H1 (cell line): ENCODE results near the gene LIMK2. TPM values are rescaled to one million over a fixed set of nuclear protein-coding genes. Genes with fewer than 3 reads are reported as not detected.

Experiments used
- CTCF ChIA-PET: fragments of 300-600 bp; sonication (Branson Sonifier 250); formaldehyde crosslinking; loops from one replicate; lab custom pipeline; 2021; ENCODE audit not compliant: partially characterized antibody; lab: Charles Lee
- POLR2A ChIA-PET: fragments of 300-600 bp; sonication (Branson Sonifier 250); formaldehyde crosslinking; loops from one replicate; lab custom pipeline; 2021; ENCODE audit warnings: inconsistent platforms; ENCODE audit not compliant: partially characterized antibody; lab: Charles Lee
- DNase-seq, 2 experiments: peaks; one replicate each; pipeline versions ENCODE4 v3.0.0 to v3.0.0-alpha.2; 2010 to 2022; ENCODE audit warnings: low spot score in 2 of 2, low read depth in 1 of 2, mixed read lengths in 1 of 2
- FAIRE-seq: peaks from 2 replicates; lab custom pipeline; 2011; peaks lifted over from hg19 to GRCh38; lab: Jason Lieb, UNC
- H2AFZ ChIP-seq: 2 replicates; pipeline ENCODE4 v1.8.1; 2012; ENCODE audit warnings: low read length, inconsistent platforms
- H2AK5ac ChIP-seq: 2 replicates; pipeline ENCODE4 v1.6.1; 2013; ENCODE audit warnings: low read depth, low read length
- H2BK120ac ChIP-seq: replicated peaks from 2 replicates; pipeline ENCODE3; 2013; ENCODE audit warnings: low read depth, low read length, inconsistent platforms
- H2BK12ac ChIP-seq: 2 replicates; pipeline ENCODE4 v1.6.1; 2013; ENCODE audit warnings: low read depth, low read length
- H2BK15ac ChIP-seq: 2 replicates; pipeline ENCODE4 v1.6.1; 2013; ENCODE audit warnings: low read length
- H2BK20ac ChIP-seq: 2 replicates; pipeline ENCODE4 v1.6.1; 2013; ENCODE audit warnings: low read length
- H2BK5ac ChIP-seq: 2 replicates; pipeline ENCODE4 v1.6.1; 2013; ENCODE audit warnings: low read depth, low read length
- H3K14ac ChIP-seq: 2 replicates; pipeline ENCODE4 v1.6.1; 2013; ENCODE audit warnings: inconsistent platforms; ENCODE audit not compliant: insufficient read length
- H3K18ac ChIP-seq: 2 replicates; pipeline ENCODE4 v1.6.1; 2013; ENCODE audit warnings: low read length; ENCODE audit errors: extremely low read depth
- H3K23ac ChIP-seq: 2 replicates; pipeline ENCODE4 v1.6.1; 2013; ENCODE audit warnings: inconsistent platforms; ENCODE audit not compliant: insufficient read length
- H3K23me2 ChIP-seq: 2 replicates; pipeline ENCODE4 v1.6.1; 2013; ENCODE audit warnings: low read depth, low read length
- H3K27ac ChIP-seq: 2 replicates; pipeline ENCODE4 v1.6.1; 2011; ENCODE audit warnings: low read depth, low read length, inconsistent platforms
- H3K27me3 ChIP-seq, 4 experiments: replicated peaks in 1 of 4; 1 replicate in 1 of 4; 2 replicates in 3 of 4; pipeline versions ENCODE4 v1.6.1 to v1.8.1; 2011 to 2013; ENCODE audit warnings: low read length in 3 of 4, mild to moderate bottlenecking in 3 of 4, inconsistent platforms in 2 of 4, mixed read lengths in 2 of 4, moderate library complexity in 1 of 4; ENCODE audit not compliant: control insufficient read depth in 3 of 4, insufficient read depth in 3 of 4; ENCODE audit errors: extremely low read depth in 1 of 4
- H3K36me3 ChIP-seq, 4 experiments: 2 replicates each; pipeline versions ENCODE4 v1.6.1 to v1.8.1; 2011 to 2013; ENCODE audit warnings: mild to moderate bottlenecking in 4 of 4, low read length in 3 of 4, moderate library complexity in 2 of 4, control low read depth in 1 of 4, inconsistent platforms in 1 of 4; ENCODE audit not compliant: insufficient read depth in 4 of 4, control insufficient read depth in 2 of 4
- H3K4ac ChIP-seq: replicated peaks from 2 replicates; pipeline ENCODE3; 2013; ENCODE audit warnings: low read length, low read depth, mixed read lengths, inconsistent platforms; ENCODE audit not compliant: insufficient read length
- H3K4me1 ChIP-seq, 4 experiments: replicated peaks in 1 of 4; 1 replicate in 1 of 4; 2 replicates in 3 of 4; pipeline versions ENCODE4 v1.6.1 to v1.8.1; 2011 to 2013; ENCODE audit warnings: low read length in 3 of 4, inconsistent platforms in 2 of 4, mixed read lengths in 1 of 4; ENCODE audit not compliant: insufficient read depth in 4 of 4, control insufficient read depth in 3 of 4
- H3K4me2 ChIP-seq, 2 experiments: 2 replicates each; pipeline versions ENCODE4 v1.6.1 to v1.8.1; 2011 to 2013; ENCODE audit warnings: low read depth in 2 of 2, low read length in 2 of 2, control low read depth in 1 of 2, inconsistent platforms in 1 of 2, mild to moderate bottlenecking in 1 of 2; ENCODE audit not compliant: insufficient read depth in 1 of 2
- H3K4me3 ChIP-seq, 4 experiments: fragments of 200-600, 300-600 bp in 1 of 4; sonication (generic), shearing (Covaris generic), sonication (Bioruptor Twin) in 1 of 4; 2 replicates each; pipeline versions ENCODE4 v1.5.1 to v1.8.1; 2011 to 2016; ENCODE audit warnings: low read length in 4 of 4, low read depth in 3 of 4, control low read depth in 2 of 4, inconsistent platforms in 2 of 4, mild to moderate bottlenecking in 2 of 4, mixed read lengths in 1 of 4, moderate library complexity in 1 of 4; ENCODE audit not compliant: insufficient read depth in 2 of 4; ENCODE audit errors: extremely low read depth in 1 of 4
- H3K56ac ChIP-seq: replicated peaks from 2 replicates; pipeline ENCODE3; 2013; ENCODE audit warnings: low read depth, mild to moderate bottlenecking, mixed read lengths, low read length, inconsistent platforms; ENCODE audit not compliant: insufficient read length
- H3K79me1 ChIP-seq: 2 replicates; pipeline ENCODE4 v1.6.1; 2013; ENCODE audit warnings: low read depth, low read length, control low read depth
- H3K79me2 ChIP-seq, 2 experiments: 2 replicates each; pipeline versions ENCODE4 v1.6.1 to v1.8.1; 2012 to 2013; ENCODE audit warnings: low read length in 2 of 2, mild to moderate bottlenecking in 2 of 2, inconsistent platforms in 1 of 2; ENCODE audit not compliant: insufficient read depth in 2 of 2, control insufficient read depth in 1 of 2
- H3K9ac ChIP-seq, 4 experiments: replicated peaks in 1 of 4; 1 replicate in 1 of 4; 2 replicates in 3 of 4; pipeline versions ENCODE4 v1.6.1 to v1.8.1; 2011 to 2013; ENCODE audit warnings: low read depth in 3 of 4, low read length in 3 of 4, control low read depth in 2 of 4, mild to moderate bottlenecking in 2 of 4, moderate library complexity in 2 of 4, inconsistent platforms in 1 of 4; ENCODE audit errors: extremely low read depth in 1 of 4
- H3K9me3 ChIP-seq, 2 experiments: 2 replicates each; pipeline versions ENCODE4 v1.6.1 to v1.8.1; 2012 to 2013; ENCODE audit warnings: mild to moderate bottlenecking in 2 of 2, moderate library complexity in 2 of 2, control low read depth in 1 of 2, inconsistent platforms in 1 of 2, low read depth in 1 of 2, low read length in 1 of 2, mixed read lengths in 1 of 2; ENCODE audit not compliant: insufficient read depth in 2 of 2
- H4K20me1 ChIP-seq, 2 experiments: replicated peaks in 1 of 2; 2 replicates each; pipeline versions ENCODE3 to v1.8.1; 2011 to 2013; ENCODE audit warnings: inconsistent platforms in 2 of 2, low read length in 2 of 2, mild to moderate bottlenecking in 1 of 2; ENCODE audit not compliant: insufficient read depth in 2 of 2, control insufficient read depth in 1 of 2
- H4K5ac ChIP-seq: 2 replicates; pipeline ENCODE4 v1.6.1; 2013; ENCODE audit warnings: low read length, low read depth, mixed read lengths, inconsistent platforms; ENCODE audit not compliant: insufficient read length
- H4K8ac ChIP-seq: 2 replicates; pipeline ENCODE4 v1.8.0; 2013; ENCODE audit warnings: mild to moderate bottlenecking, moderate library complexity, low read length, inconsistent platforms; ENCODE audit not compliant: insufficient read depth; ENCODE audit errors: extremely low read depth
- H4K91ac ChIP-seq: replicated peaks from 2 replicates; pipeline ENCODE3; 2013; ENCODE audit warnings: low read length, mixed read lengths, inconsistent platforms; ENCODE audit not compliant: insufficient read length
- BRCA1 ChIP-seq: IDR thresholded peaks from 2 replicates; pipeline ENCODE4 v1.6.1; 2012; ENCODE audit warnings: low read depth, low read length, improper control_type of control experiment
- GTF2F1 ChIP-seq: IDR thresholded peaks from 2 replicates; pipeline ENCODE4 v1.6.1; 2012; ENCODE audit warnings: low read depth, low read length, improper control_type of control experiment, borderline replicate concordance
- HDAC6 ChIP-seq: IDR thresholded peaks from one replicate; pipeline ENCODE4 v1.7.1; 2012; ENCODE audit warnings: low read depth, mild to moderate bottlenecking, inconsistent platforms, low read length, moderate library complexity
- KDM4A ChIP-seq: IDR thresholded peaks from one replicate; pipeline ENCODE4 v1.7.1; 2012; ENCODE audit warnings: low read depth, mild to moderate bottlenecking, moderate library complexity, low read length, inconsistent platforms; ENCODE audit not compliant: severe bottlenecking
- KDM5A ChIP-seq: fragments of 200-600 bp; IDR thresholded peaks from 2 replicates; pipeline ENCODE4 v1.7.1; 2012; ENCODE audit warnings: mild to moderate bottlenecking, low read length, inconsistent platforms, mixed read lengths
- PHF8 ChIP-seq: fragments of 200-600 bp; sonication (generic); conservative IDR thresholded peaks from 2 replicates; pipeline ENCODE4 v1.7.1; 2012; ENCODE audit warnings: low read depth, mild to moderate bottlenecking, inconsistent platforms, low read length, moderate library complexity
- SIX5 ChIP-seq: IDR thresholded peaks from 2 replicates; pipeline ENCODE4 v1.6.1; 2011; ENCODE audit warnings: mild to moderate bottlenecking, low read depth, low read length
- SUZ12 ChIP-seq: fragments of 200-600 bp; sonication (generic); IDR thresholded peaks from 2 replicates; pipeline ENCODE4 v1.6.1; 2012; ENCODE audit warnings: mild to moderate bottlenecking, inconsistent platforms, low read length, moderate library complexity, mixed read lengths
- WGBS, 2 experiments: shearing (Covaris generic) in 1 of 2; methylation state at CpG; one replicate each; pipeline versions ENCODE4 v1.1.6 to v1.1.7; 2013 to 2015; ENCODE audit warnings: low lambda C conversion rate in 2 of 2, mixed read lengths in 2 of 2, inconsistent platforms in 1 of 2, low coverage in 1 of 2, missing lambda C conversion rate in 1 of 2; ENCODE audit not compliant: insufficient replicate concordance in 2 of 2, insufficient coverage in 1 of 2, insufficient read length in 1 of 2; ENCODE audit errors: extremely low coverage in 1 of 2, missing lambda C conversion rate in 1 of 2; 5-methylcytosine and 5-hydroxymethylcytosine counted together
- polyA plus RNA-seq, 7 experiments: library from polyadenylated mRNA; depleted of rRNA in 3 of 7; stranded (reverse) in 5 of 7; unstranded in 2 of 7; fragments of >200 nt in 5 of 7; fragments of 200-250 nt in 2 of 7; gene quantifications; 1 replicate in 5 of 7; 2 replicates in 1 of 7; 4 replicates in 1 of 7; pipeline versions ENCODE4 v1.2.1 to v1.2.3, GENCODE V29; 2011 to 2013; ENCODE audit warnings: missing spikeins in 2 of 7, mixed read lengths in 2 of 7
- total RNA-seq: library from RNA; stranded (reverse); fragmentation: NEBNext Ultra II Directional; extraction: Animal tissue kit (Norgen Biotek cat#: 25700); gene quantifications from 2 replicates; pipeline ENCODE4 v1.2.1, GENCODE V29; 2021

Gene LIMK2
- total and polyA plus RNA-seq, 2 of the 8 experiments (the other 6 are each of a cell fraction or from before 2014, with no cell fraction given), result 13.2 to 37.6 TPM

DNA sequence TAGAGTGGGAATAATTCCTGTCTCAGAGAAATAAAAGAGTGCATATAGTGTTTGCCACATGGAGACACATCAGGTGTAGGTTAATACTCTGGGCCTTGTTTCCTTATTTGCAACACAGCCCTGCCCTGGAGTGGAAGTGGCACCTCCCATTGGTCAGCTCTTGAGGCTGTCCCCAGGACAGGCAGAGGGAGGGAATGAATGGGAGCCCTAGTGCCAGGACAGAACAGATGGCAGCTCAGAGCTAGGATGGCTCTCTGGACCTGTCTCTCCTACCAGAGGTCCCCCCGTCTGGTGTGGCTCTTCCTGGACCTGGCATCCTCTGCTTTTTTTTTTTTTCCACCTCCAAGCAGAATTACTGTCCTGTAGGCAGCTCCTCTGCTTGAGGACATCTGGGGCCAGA, 35.6 kb downstream of the LIMK2 start:
- no peak overlapping the region for H4K91ac ChIP-seq
- no peak overlapping the region for H2BK15ac ChIP-seq
- H3K4me1 ChIP-seq, result peaks cover 8 to 16% (median 12%) of the 10 kb centered on the region in 4 experiments
- WGBS, 2 experiments, result 60% methylated on average over 1 of the region's 1 CpG; no CpG with 5 or more reads in 1 of the 2 experiments
- no peak overlapping the region for H4K5ac ChIP-seq
- H2AK5ac ChIP-seq, result no peak overlapping the region
- H3K4me2 ChIP-seq, result peak overlapping the region; percentile 20 to 43
- no peak overlapping the region; the same call in 1 of the 2 replicates for H2BK5ac ChIP-seq
- no peaks in the 10 kb centered on the region for H3K79me2 ChIP-seq
- TF ChIP-seq KDM4A (no peak), GTF2F1 (no peak), PHF8 (no peak), KDM5A (no peak), SUZ12 (no peak), BRCA1 (no peak), HDAC6 (no peak), SIX5 (no peak)
- no peak overlapping the region for H3K18ac ChIP-seq
- no peak for DNase-seq
- ChIA-PET POLR2A (interaction anchor here (1.0 to 2.1 kb wide), 5 partner anchors 14 to 100 kb away, joined by 3 to 7 read pairs (median 5); no protein-coding TSS in a partner anchor), CTCF (interaction anchor here (0.8 to 3.9 kb wide), 11 partner anchors 8 to 97 kb away, joined by 3 to 26 read pairs (median 5); partner anchors contain the start of genes LIMK2 and PIK3IP1)
- no peaks in the 10 kb centered on the region for H3K36me3 ChIP-seq
- 0 out of 8 replicates have a peak overlapping the region, but pooled peaks of 1 of the 4 experiments have one; percentile 13 for H3K4me3 ChIP-seq
- no peak overlapping the region for H3K27ac ChIP-seq
- no peak overlapping the region for H3K9ac ChIP-seq
- no peak overlapping the region for H2BK120ac ChIP-seq
- no peak overlapping the region for H2AFZ ChIP-seq
- no peak overlapping the region for H3K14ac ChIP-seq
- H3K23me2 ChIP-seq, result no peaks in the 10 kb centered on the region
- H4K8ac ChIP-seq, result no peak overlapping the region
- no peak overlapping the region for H2BK12ac ChIP-seq
- H4K20me1 ChIP-seq, result peaks cover 2 to 6% of the 10 kb centered on the region in 2 experiments
- H3K27me3 ChIP-seq, result no peaks in the 10 kb centered on the region
- H3K56ac ChIP-seq, result no peak overlapping the region
- H3K79me1 ChIP-seq, result 0 out of 2 replicates have a peak, but pooled peaks cover 2% of the 10 kb centered on the region
- no peak for FAIRE-seq
- H3K23ac ChIP-seq, result no peak overlapping the region
- H3K4ac ChIP-seq, result no peak overlapping the region
- no peaks in the 10 kb centered on the region for H3K9me3 ChIP-seq
- H2BK20ac ChIP-seq, result no peak overlapping the region
